GM23248 (cell line): Measurements from ENCODE around the gene TMEM61.

Experiments
- EZH2 ChIP-seq: fragments of 200-600 bp; sonication (generic); IDR thresholded peaks from 2 replicates; pipeline ENCODE4 v1.6.1; 2018; ENCODE audit warnings: antibody characterized with exemption, mild to moderate bottlenecking; ENCODE audit not compliant: insufficient read depth, poor library complexity, severe bottlenecking
- EZH2phosphoT487 ChIP-seq: fragments of 200-600 bp; sonication (generic); IDR thresholded peaks from 2 replicates; pipeline ENCODE4 v1.6.1; 2018; ENCODE audit warnings: antibody characterized with exemption, moderate library complexity, mild to moderate bottlenecking, low read depth; ENCODE audit not compliant: insufficient read depth

DNA sequence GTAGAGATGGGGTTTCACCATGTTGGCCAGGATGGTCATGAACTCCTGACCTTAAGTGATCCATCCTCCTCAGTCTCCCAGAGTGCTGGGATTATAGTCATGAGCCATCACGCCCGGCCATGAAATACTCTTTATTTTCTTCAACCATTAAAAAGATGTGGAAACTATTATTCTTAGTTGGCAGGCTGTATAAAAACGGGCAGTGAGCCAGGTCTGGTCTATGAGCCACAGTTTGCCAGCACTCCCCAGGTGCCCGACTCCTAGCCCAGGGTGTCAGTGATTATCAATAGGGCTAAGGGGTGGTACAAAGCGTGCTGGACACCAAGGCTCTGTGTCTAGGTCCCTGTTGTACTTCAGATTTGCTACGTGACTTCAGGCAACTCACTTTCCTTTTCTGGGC is 3.7 kb upstream of the TMEM61 start:
- no peak for TF ChIP-seq EZH2
- no peak for TF ChIP-seq EZH2phosphoT487
